WTC11 (cell line): ENCODE measurements around the gene BBS9. TPM values are rescaled to one million over a fixed set of nuclear protein-coding genes. Genes with fewer than 3 reads are reported as not detected.

ENCODE experiments used
- AFF4 ChIP-seq: sonication (generic); formaldehyde crosslinking; IDR thresholded peaks from 2 replicates; pipeline ENCODE4 v1.8.1; 2023; ENCODE audit warnings: mild to moderate bottlenecking, missing genetic modification reagents, borderline replicate concordance
- ARID4B ChIP-seq: sonication (generic); formaldehyde crosslinking; IDR thresholded peaks from 2 replicates; pipeline ENCODE4 v1.8.0; 2023; ENCODE audit warnings: missing genetic modification reagents, mild to moderate bottlenecking, borderline replicate concordance
- ELF4 ChIP-seq: sonication (generic); formaldehyde crosslinking; IDR thresholded peaks from 2 replicates; pipeline ENCODE4 v1.8.1; 2022; ENCODE audit warnings: low read depth, mild to moderate bottlenecking, moderate library complexity, missing genetic modification reagents
- FOXP4 ChIP-seq: sonication (generic); formaldehyde crosslinking; IDR thresholded peaks from 2 replicates; pipeline ENCODE4 v1.8.0; 2022; ENCODE audit warnings: mild to moderate bottlenecking, missing genetic modification reagents
- MXD4 ChIP-seq: fragments of 250-450 bp; sonication (Bioruptor Pico); IDR thresholded peaks from 2 replicates; pipeline ENCODE4 v1.8.0; 2021; ENCODE audit warnings: mild to moderate bottlenecking, moderate library complexity, borderline replicate concordance
- NFATC4 ChIP-seq: fragments of 250-450 bp; sonication (Bioruptor Pico); IDR thresholded peaks from 2 replicates; pipeline ENCODE4 v1.9.0; 2021; ENCODE audit warnings: mild to moderate bottlenecking
- ZNF219 ChIP-seq: sonication (generic); formaldehyde crosslinking; IDR thresholded peaks from 2 replicates; pipeline ENCODE4 v1.8.0; 2023; ENCODE audit warnings: missing genetic modification reagents, mild to moderate bottlenecking, borderline replicate concordance
- ZNF396 ChIP-seq: fragments of 250-450 bp; sonication (Bioruptor Pico); IDR thresholded peaks from 2 replicates; pipeline ENCODE4 v1.8.0; 2021; ENCODE audit warnings: mild to moderate bottlenecking, moderate library complexity, borderline replicate concordance
- ZNF425 ChIP-seq: fragments of 250-450 bp; sonication (Bioruptor Pico); conservative IDR thresholded peaks from 2 replicates; pipeline ENCODE4 v1.9.0; 2021; ENCODE audit warnings: mild to moderate bottlenecking
- ZNF532 ChIP-seq: fragments of 250-450 bp; sonication (Bioruptor Pico); IDR thresholded peaks from 2 replicates; pipeline ENCODE4 v1.9.0; 2021; ENCODE audit warnings: mild to moderate bottlenecking, borderline replicate concordance
- total RNA-seq: library from RNA; stranded (reverse); gene quantifications from 3 replicates; pipeline ENCODE4 v1.2.3, GENCODE V29; 2021

BBS9 gene
- total RNA-seq, 1 experiment from 2014 or later, result 56.6 TPM

GRCh38 chr7:33627741-33628140, 498.4 kb downstream of the BBS9 start (continued):
- TF ChIP-seq AFF4 (no peak), ZNF532 (CRISPR knock-in tag) (no peak), ZNF425 (CRISPR knock-in tag) (no peak), ARID4B (CRISPR knock-in tag) (no peak), NFATC4 (no peak), ZNF396 (CRISPR knock-in tag) (no peak), MXD4 (CRISPR knock-in tag) (no peak), ZNF219 (CRISPR knock-in tag) (no peak), ELF4 (no peak), FOXP4 (CRISPR knock-in tag) (no peak)
